DOHH2 (cell line): ENCODE measurements around the gene GPX5.
A peak's percentile ranks its signal among the peaks of the same experiment; 100 is the strongest.

Experiments
- EZH2phosphoT487 ChIP-seq: fragments of 200-600 bp; sonication (generic); IDR thresholded peaks from 2 replicates; pipeline ENCODE4 v1.6.1; 2017; ENCODE audit warnings: borderline replicate concordance, mild to moderate bottlenecking, antibody characterized with exemption, low read length, moderate library complexity, mixed read lengths
- TF ChIP-seq, protein P1 (sequence below): fragments of 200-600 bp; sonication (generic); IDR thresholded peaks from one replicate; pipeline ENCODE4 v1.5.1; 2014; ENCODE audit warnings: antibody characterized with exemption, mild to moderate bottlenecking, low read depth, low read length; ENCODE audit not compliant: poor library complexity, severe bottlenecking

DNA sequence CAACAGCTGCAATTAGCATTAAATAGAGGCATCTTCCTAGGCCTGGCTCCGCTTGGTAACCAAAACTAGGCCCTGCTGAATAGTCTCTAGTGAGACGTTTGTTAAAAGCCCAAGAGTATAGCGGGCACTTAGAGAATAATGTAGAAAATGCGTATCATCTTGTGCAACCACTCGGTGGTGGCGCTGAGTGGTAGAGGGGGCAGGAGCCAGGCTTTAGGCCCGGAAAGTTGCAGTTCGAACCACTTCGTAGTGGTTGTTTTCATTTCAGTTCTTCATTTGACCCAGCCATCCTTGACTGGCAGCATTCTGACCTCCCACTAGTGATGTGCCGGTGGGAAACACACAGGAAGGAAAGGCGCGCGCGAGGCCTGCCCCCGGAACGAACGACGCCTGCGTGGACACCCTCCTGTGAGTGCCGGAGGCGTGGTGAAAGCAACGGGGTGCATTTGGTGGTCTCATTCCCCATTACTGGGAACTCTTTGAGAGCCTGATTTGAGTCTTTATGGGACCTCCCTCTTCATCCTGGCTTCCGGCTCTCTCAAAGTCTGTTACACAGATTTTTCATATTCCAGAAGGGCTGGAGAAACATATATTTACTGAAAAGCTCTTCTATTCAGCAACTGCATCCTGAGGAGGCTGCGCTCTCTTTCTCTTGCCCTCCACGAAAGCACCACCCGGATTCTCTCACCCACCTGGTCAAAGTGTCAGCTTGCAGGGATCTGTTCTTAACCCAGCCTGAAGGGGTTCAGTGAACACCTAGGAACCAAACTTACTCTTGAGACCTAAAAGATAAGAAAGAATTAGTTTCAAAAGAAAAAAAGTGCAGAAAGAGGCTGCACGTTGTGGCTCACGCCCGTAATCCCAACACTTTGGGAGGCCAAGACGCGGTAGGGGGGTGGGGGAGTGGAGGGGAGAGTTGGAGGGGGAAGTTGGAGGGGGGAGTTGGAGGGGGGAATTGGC, 18.2 kb downstream of the GPX5 start:
- TF ChIP-seq, protein P1, sequence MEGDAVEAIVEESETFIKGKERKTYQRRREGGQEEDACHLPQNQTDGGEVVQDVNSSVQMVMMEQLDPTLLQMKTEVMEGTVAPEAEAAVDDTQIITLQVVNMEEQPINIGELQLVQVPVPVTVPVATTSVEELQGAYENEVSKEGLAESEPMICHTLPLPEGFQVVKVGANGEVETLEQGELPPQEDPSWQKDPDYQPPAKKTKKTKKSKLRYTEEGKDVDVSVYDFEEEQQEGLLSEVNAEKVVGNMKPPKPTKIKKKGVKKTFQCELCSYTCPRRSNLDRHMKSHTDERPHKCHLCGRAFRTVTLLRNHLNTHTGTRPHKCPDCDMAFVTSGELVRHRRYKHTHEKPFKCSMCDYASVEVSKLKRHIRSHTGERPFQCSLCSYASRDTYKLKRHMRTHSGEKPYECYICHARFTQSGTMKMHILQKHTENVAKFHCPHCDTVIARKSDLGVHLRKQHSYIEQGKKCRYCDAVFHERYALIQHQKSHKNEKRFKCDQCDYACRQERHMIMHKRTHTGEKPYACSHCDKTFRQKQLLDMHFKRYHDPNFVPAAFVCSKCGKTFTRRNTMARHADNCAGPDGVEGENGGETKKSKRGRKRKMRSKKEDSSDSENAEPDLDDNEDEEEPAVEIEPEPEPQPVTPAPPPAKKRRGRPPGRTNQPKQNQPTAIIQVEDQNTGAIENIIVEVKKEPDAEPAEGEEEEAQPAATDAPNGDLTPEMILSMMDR = peak; percentile 15
- TF ChIP-seq EZH2phosphoT487 = no peak
